H9 (cell line): ENCODE results near the gene ZFP92. TPM values are rescaled to one million over a fixed set of nuclear protein-coding genes. Genes with fewer than 3 reads are reported as not detected.

Experiments
- DNase-seq: peaks from one replicate; pipeline ENCODE4 v3.0.0-alpha.2; 2017
- H2AFZ ChIP-seq: one replicate; pipeline ENCODE4 v1.6.1; 2013; ENCODE audit warnings: mild to moderate bottlenecking, low read length, control low read depth, moderate library complexity
- H2AK5ac ChIP-seq: 2 replicates; pipeline ENCODE4 v1.6.1; 2013; ENCODE audit warnings: low read length, control low read depth, mixed read lengths; ENCODE audit not compliant: insufficient read length
- H2BK120ac ChIP-seq: one replicate; pipeline ENCODE4 v1.6.1; 2013; ENCODE audit warnings: low read depth, mild to moderate bottlenecking, low read length, control low read depth, inconsistent platforms; ENCODE audit not compliant: poor library complexity, severe bottlenecking
- H2BK12ac ChIP-seq: 2 replicates; pipeline ENCODE4 v1.6.1; 2013; ENCODE audit warnings: low read length, control low read depth, mixed read lengths, low read depth; ENCODE audit not compliant: insufficient read length
- H2BK15ac ChIP-seq: 2 replicates; pipeline ENCODE4 v1.6.1; 2013; ENCODE audit warnings: low read depth, low read length, control low read depth
- H2BK20ac ChIP-seq: one replicate; pipeline ENCODE4 v1.6.1; 2013; ENCODE audit warnings: low read depth, mild to moderate bottlenecking, low read length, control low read depth, inconsistent platforms; ENCODE audit not compliant: poor library complexity, severe bottlenecking
- H2BK5ac ChIP-seq: 2 replicates; pipeline ENCODE4 v1.6.1; 2013; ENCODE audit warnings: low read length, control low read depth, mixed read lengths; ENCODE audit not compliant: insufficient read length
- H3K14ac ChIP-seq: 2 replicates; pipeline ENCODE4 v1.6.1; 2013; ENCODE audit warnings: low read length, control low read depth; ENCODE audit not compliant: insufficient read depth
- H3K18ac ChIP-seq: 2 replicates; pipeline ENCODE4 v1.6.1; 2013; ENCODE audit warnings: low read depth, mild to moderate bottlenecking, mixed read lengths, low read length, control low read depth; ENCODE audit not compliant: insufficient read length
- H3K23ac ChIP-seq: 2 replicates; pipeline ENCODE4 v1.6.1; 2013; ENCODE audit warnings: low read length, control low read depth, mixed read lengths, low read depth; ENCODE audit not compliant: insufficient read length
- H3K23me2 ChIP-seq: 2 replicates; pipeline ENCODE4 v1.6.1; 2013; ENCODE audit warnings: low read depth, mild to moderate bottlenecking, mixed read lengths, low read length, control low read depth; ENCODE audit not compliant: insufficient read length, poor library complexity, severe bottlenecking
- H3K27ac ChIP-seq: 2 replicates; pipeline ENCODE4 v1.5.1; 2013; ENCODE audit warnings: low read length, control low read depth, mixed read lengths, low read depth; ENCODE audit not compliant: insufficient read length
- H3K27me3 ChIP-seq: 2 replicates; pipeline ENCODE4 v1.6.1; 2013; ENCODE audit warnings: low read length, control low read depth, inconsistent platforms; ENCODE audit not compliant: insufficient read depth
- H3K4ac ChIP-seq: 2 replicates; pipeline ENCODE4 v1.6.1; 2013; ENCODE audit warnings: low read depth, mild to moderate bottlenecking, control low read depth, inconsistent platforms, low read length, moderate library complexity
- H3K4me1 ChIP-seq: 2 replicates; pipeline ENCODE4 v1.6.1; 2013; ENCODE audit warnings: low read length, control low read depth, inconsistent platforms; ENCODE audit not compliant: insufficient read depth
- H3K4me2 ChIP-seq: 2 replicates; pipeline ENCODE4 v1.6.1; 2013; ENCODE audit warnings: low read length, control low read depth, mixed read lengths; ENCODE audit not compliant: insufficient read length, insufficient read depth
- H3K56ac ChIP-seq: 2 replicates; pipeline ENCODE4 v1.6.1; 2013; ENCODE audit warnings: low read depth, mild to moderate bottlenecking, mixed read lengths, low read length, control low read depth; ENCODE audit not compliant: insufficient read length
- H3K79me1 ChIP-seq: 2 replicates; pipeline ENCODE4 v1.6.1; 2013; ENCODE audit warnings: low read depth, mild to moderate bottlenecking, moderate library complexity, low read length, control low read depth, inconsistent platforms; ENCODE audit not compliant: insufficient read depth, poor library complexity, severe bottlenecking
- H3K79me2 ChIP-seq: 2 replicates; pipeline ENCODE4 v1.6.1; 2013; ENCODE audit warnings: low read length, control low read depth, inconsistent platforms; ENCODE audit not compliant: insufficient read depth
- H3K9ac ChIP-seq: 2 replicates; pipeline ENCODE4 v1.6.1; 2013; ENCODE audit warnings: low read length, control low read depth, mixed read lengths; ENCODE audit not compliant: insufficient read length; ENCODE audit errors: extremely low read depth
- H3K9me3 ChIP-seq: one replicate; pipeline ENCODE4 v1.6.1; 2013; ENCODE audit warnings: low read depth, low read length, inconsistent platforms; ENCODE audit not compliant: control insufficient read depth
- H3T11ph ChIP-seq: one replicate; pipeline ENCODE4 v1.6.1; 2013; ENCODE audit warnings: mild to moderate bottlenecking, low read length, control low read depth, inconsistent platforms
- H4K20me1 ChIP-seq: one replicate; pipeline ENCODE4 v1.6.1; 2013; ENCODE audit not compliant: control insufficient read depth, insufficient read length, insufficient read depth
- H4K5ac ChIP-seq: 2 replicates; pipeline ENCODE4 v1.6.1; 2013; ENCODE audit warnings: low read depth, mild to moderate bottlenecking, mixed read lengths, low read length, control low read depth; ENCODE audit not compliant: insufficient read length
- H4K8ac ChIP-seq: replicated peaks from 2 replicates; pipeline ENCODE4 v1.6.1; 2013; ENCODE audit warnings: low read length, control low read depth, mixed read lengths, low read depth; ENCODE audit not compliant: insufficient read length
- H4K91ac ChIP-seq: 2 replicates; pipeline ENCODE4 v1.6.1; 2013; ENCODE audit warnings: low read depth, mild to moderate bottlenecking, moderate library complexity, mixed read lengths, low read length, control low read depth; ENCODE audit not compliant: insufficient read length
- H3K27ac Mint-ChIP-seq, 3 experiments: 2 replicates in 2 of 3; 3 replicates in 1 of 3; pipeline ENCODE4 v1.8.0; 2020 to 2021; ENCODE audit warnings: mixed read lengths in 3 of 3, mild to moderate bottlenecking in 1 of 3, moderate library complexity in 1 of 3
- H3K27me3 Mint-ChIP-seq: 2 replicates; pipeline ENCODE4 v1.8.0; 2021; ENCODE audit warnings: low read depth, mild to moderate bottlenecking, moderate library complexity, mixed read lengths
- H3K36me3 Mint-ChIP-seq, 3 experiments: 2 replicates in 2 of 3; 3 replicates in 1 of 3; pipeline ENCODE4 v1.8.0; 2020 to 2021; ENCODE audit warnings: low read depth in 3 of 3, mixed read lengths in 3 of 3; ENCODE audit not compliant: insufficient read depth in 1 of 3
- H3K4me1 Mint-ChIP-seq, 2 experiments: 2 replicates each; pipeline ENCODE4 v1.8.0; 2020; ENCODE audit warnings: mixed read lengths in 2 of 2
- H3K4me3 Mint-ChIP-seq, 2 experiments: 2 replicates in 1 of 2; 3 replicates in 1 of 2; pipeline ENCODE4 v1.8.0; 2020 to 2021; ENCODE audit warnings: mild to moderate bottlenecking in 2 of 2, mixed read lengths in 2 of 2, moderate library complexity in 1 of 2
- H3K9me3 Mint-ChIP-seq, 2 experiments: 2 replicates in 1 of 2; 3 replicates in 1 of 2; pipeline ENCODE4 v1.8.0; 2020; ENCODE audit warnings: mild to moderate bottlenecking in 2 of 2, mixed read lengths in 2 of 2, moderate library complexity in 1 of 2
- WGBS: extraction: QIAGEN DNeasy Blood & Tissue Kit; methylation state at CpG from one replicate; pipeline ENCODE4 v1.1.7; 2013; ENCODE audit warnings: missing lambda C conversion rate, low lambda C conversion rate, mixed read lengths; ENCODE audit not compliant: insufficient read length; ENCODE audit errors: extremely low coverage; 5-methylcytosine and 5-hydroxymethylcytosine counted together
- total RNA-seq: library from RNA; stranded (reverse); gene quantifications from 2 replicates; pipeline ENCODE4 v1.2.1, GENCODE V29; 2021
- TF ChIP-seq, protein P1 (sequence below): fragments of 200-600 bp; sonication (generic); conservative IDR thresholded peaks from 3 replicates; pipeline ENCODE4 v1.8.0; 2021; ENCODE audit warnings: antibody characterized with exemption, mild to moderate bottlenecking

Gene ZFP92
- total RNA-seq, 1 experiment from 2014 or later: 0.68 TPM

DNA sequence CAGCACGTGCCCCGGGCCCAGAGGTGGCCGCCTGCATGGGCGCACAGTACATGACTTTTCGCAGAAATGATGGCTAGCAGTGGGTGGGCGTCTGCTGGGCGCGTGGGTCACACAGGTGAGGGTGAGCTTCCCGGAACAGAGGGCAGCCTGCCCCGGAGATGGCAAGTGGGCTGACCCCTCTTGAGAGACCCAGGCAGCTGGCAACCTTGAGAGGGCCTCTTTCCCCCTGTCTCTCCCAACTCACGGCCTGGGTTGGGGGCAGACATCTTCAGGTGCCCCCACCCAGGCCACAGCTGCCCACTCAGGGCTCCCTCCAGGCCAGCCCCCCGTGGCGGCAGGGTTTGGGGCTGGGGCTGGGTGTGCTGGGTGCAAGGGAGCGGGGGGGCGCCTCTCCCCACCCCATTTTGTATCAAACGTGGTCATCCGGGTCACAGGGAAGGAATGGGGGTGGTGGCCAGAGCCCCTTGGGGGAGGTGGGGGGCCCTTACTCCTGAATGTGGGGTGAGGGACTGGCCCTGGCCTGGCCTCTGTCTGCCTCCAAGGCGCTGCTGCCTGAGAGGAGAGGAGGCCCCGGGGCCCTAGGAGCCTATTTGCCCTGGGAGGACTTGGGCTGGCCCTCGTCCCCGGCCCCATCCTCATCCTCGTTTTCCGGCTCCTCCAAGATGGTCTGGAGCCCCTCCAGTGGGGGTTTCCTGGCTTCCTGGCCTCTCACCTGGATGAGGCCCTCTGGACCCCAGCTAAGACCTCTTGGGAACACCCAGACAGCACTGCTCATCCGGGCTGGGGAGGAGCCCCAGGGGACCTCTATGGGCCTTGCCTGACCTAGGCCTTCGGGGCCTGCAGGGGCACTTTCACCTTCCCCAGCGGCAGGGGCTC lies 14.7 kb upstream of the ZFP92 start:
- no peak overlapping the region for H2BK15ac ChIP-seq
- Mint-ChIP-seq H3K27ac (no peak overlapping the region), H3K27me3 (peaks cover 18% of the 10 kb centered on the region), H3K36me3 (peaks cover 5 to 7% (median 6%) of the 10 kb centered on the region in 3 experiments), H3K4me1 (peaks cover 0 to 6% of the 10 kb centered on the region in 2 experiments; a peak in 1 of 4 replicates), H3K9me3 (peaks cover 61 to 63% of the 10 kb centered on the region in 2 experiments), H3K4me3 (no peak overlapping the region)
- no peak overlapping the region for H3K18ac ChIP-seq
- H3K23ac ChIP-seq: no peak overlapping the region
- H2BK5ac ChIP-seq: no peak overlapping the region
- H3K4me2 ChIP-seq: no peak overlapping the region
- no peaks in the 10 kb centered on the region for H3K4me1 ChIP-seq
- H3K23me2 ChIP-seq: peaks cover 5% of the 10 kb centered on the region
- DNase-seq: no peak
- peaks cover 27% of the 10 kb centered on the region for H3K9me3 ChIP-seq
- no peak overlapping the region for H2BK120ac ChIP-seq
- H3K27me3 ChIP-seq: no peaks in the 10 kb centered on the region
- no peak overlapping the region for H4K91ac ChIP-seq
- H2BK20ac ChIP-seq: no peak overlapping the region
- H3K79me2 ChIP-seq: no peaks in the 10 kb centered on the region
- TF ChIP-seq, protein P1, sequence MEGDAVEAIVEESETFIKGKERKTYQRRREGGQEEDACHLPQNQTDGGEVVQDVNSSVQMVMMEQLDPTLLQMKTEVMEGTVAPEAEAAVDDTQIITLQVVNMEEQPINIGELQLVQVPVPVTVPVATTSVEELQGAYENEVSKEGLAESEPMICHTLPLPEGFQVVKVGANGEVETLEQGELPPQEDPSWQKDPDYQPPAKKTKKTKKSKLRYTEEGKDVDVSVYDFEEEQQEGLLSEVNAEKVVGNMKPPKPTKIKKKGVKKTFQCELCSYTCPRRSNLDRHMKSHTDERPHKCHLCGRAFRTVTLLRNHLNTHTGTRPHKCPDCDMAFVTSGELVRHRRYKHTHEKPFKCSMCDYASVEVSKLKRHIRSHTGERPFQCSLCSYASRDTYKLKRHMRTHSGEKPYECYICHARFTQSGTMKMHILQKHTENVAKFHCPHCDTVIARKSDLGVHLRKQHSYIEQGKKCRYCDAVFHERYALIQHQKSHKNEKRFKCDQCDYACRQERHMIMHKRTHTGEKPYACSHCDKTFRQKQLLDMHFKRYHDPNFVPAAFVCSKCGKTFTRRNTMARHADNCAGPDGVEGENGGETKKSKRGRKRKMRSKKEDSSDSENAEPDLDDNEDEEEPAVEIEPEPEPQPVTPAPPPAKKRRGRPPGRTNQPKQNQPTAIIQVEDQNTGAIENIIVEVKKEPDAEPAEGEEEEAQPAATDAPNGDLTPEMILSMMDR: no peak
- no peak overlapping the region for H4K5ac ChIP-seq
- no peak overlapping the region for H2BK12ac ChIP-seq
- H3K56ac ChIP-seq: no peak overlapping the region
- no peak overlapping the region for H3K14ac ChIP-seq
- no peak overlapping the region for H3K27ac ChIP-seq
- H3T11ph ChIP-seq: no peak overlapping the region
- WGBS: no CpG with 5 or more reads among the region's 26 CpGs
- no peak overlapping the region for H4K8ac ChIP-seq
- no peaks in the 10 kb centered on the region for H4K20me1 ChIP-seq
- H3K79me1 ChIP-seq: no peaks in the 10 kb centered on the region
- no peak overlapping the region for H2AK5ac ChIP-seq
- no peak overlapping the region for H2AFZ ChIP-seq
- no peak overlapping the region for H3K4ac ChIP-seq
- H3K9ac ChIP-seq: no peak overlapping the region
